GM23248 (cell line): ENCODE measurements around the gene HIF1A. TPM values are rescaled to one million over a fixed set of nuclear protein-coding genes. Genes with fewer than 3 reads are reported as not detected.

Experiments
- DNase-seq: peaks from one replicate; pipeline ENCODE4 v3.0.0-alpha.2; 2015
- H2AFZ ChIP-seq: fragments of 200-600 bp; sonication (generic); 2 replicates; pipeline ENCODE4 v1.6.1; 2016; ENCODE audit warnings: antibody characterized with exemption
- H3F3A ChIP-seq: fragments of 200-600 bp; sonication (generic); 2 replicates; pipeline ENCODE4 v1.6.1; 2016; ENCODE audit warnings: mild to moderate bottlenecking, antibody characterized with exemption, mixed run types; ENCODE audit not compliant: insufficient read depth
- H3K27ac ChIP-seq: fragments of 200-600 bp; sonication (generic); 2 replicates; pipeline ENCODE4 v1.5.1; 2016; ENCODE audit warnings: mild to moderate bottlenecking
- H3K27me3 ChIP-seq: fragments of 200-600 bp; sonication (generic); replicated peaks from 2 replicates; pipeline ENCODE4 v1.6.1; 2016; ENCODE audit warnings: mild to moderate bottlenecking; ENCODE audit not compliant: insufficient read depth
- H3K36me3 ChIP-seq: fragments of 200-600 bp; sonication (generic); 2 replicates; pipeline ENCODE4 v1.6.1; 2016; ENCODE audit warnings: low read depth, mild to moderate bottlenecking
- H3K4me1 ChIP-seq: fragments of 200-600 bp; sonication (generic); 2 replicates; pipeline ENCODE4 v1.6.1; 2016; ENCODE audit warnings: mild to moderate bottlenecking; ENCODE audit not compliant: insufficient read depth
- H3K4me2 ChIP-seq: fragments of 200-600 bp; sonication (generic); one replicate; pipeline ENCODE4 v1.6.1; 2016; ENCODE audit warnings: mild to moderate bottlenecking; ENCODE audit not compliant: unreplicated experiment
- H3K4me3 ChIP-seq: fragments of 200-600 bp; sonication (generic); 2 replicates; pipeline ENCODE4 v1.5.1; 2016; ENCODE audit warnings: mild to moderate bottlenecking
- H3K79me2 ChIP-seq: fragments of 200-600 bp; sonication (generic); 2 replicates; pipeline ENCODE4 v1.6.1; 2016; ENCODE audit warnings: mild to moderate bottlenecking; ENCODE audit not compliant: insufficient read depth
- H3K9ac ChIP-seq: fragments of 200-600 bp; sonication (generic); 2 replicates; pipeline ENCODE4 v1.6.1; 2016; ENCODE audit warnings: mild to moderate bottlenecking
- H3K9me2 ChIP-seq: fragments of 200-600 bp; sonication (generic); 2 replicates; pipeline ENCODE4 v1.6.1; 2016; ENCODE audit warnings: mixed run types, mild to moderate bottlenecking, moderate library complexity; ENCODE audit not compliant: insufficient read depth
- H3K9me3 ChIP-seq: fragments of 200-600 bp; sonication (generic); one replicate; pipeline ENCODE4 v1.6.1; 2017; ENCODE audit warnings: low read depth
- H4K20me1 ChIP-seq: fragments of 200-600 bp; sonication (generic); 2 replicates; pipeline ENCODE4 v1.6.0; 2016; ENCODE audit not compliant: insufficient read depth
- EZH2 ChIP-seq: fragments of 200-600 bp; sonication (generic); IDR thresholded peaks from 2 replicates; pipeline ENCODE4 v1.6.1; 2018; ENCODE audit warnings: antibody characterized with exemption, mild to moderate bottlenecking; ENCODE audit not compliant: insufficient read depth, poor library complexity, severe bottlenecking
- EZH2phosphoT487 ChIP-seq: fragments of 200-600 bp; sonication (generic); IDR thresholded peaks from 2 replicates; pipeline ENCODE4 v1.6.1; 2018; ENCODE audit warnings: antibody characterized with exemption, moderate library complexity, mild to moderate bottlenecking, low read depth; ENCODE audit not compliant: insufficient read depth
- WGBS, 2 experiments: methylation state at CpG; one replicate each; pipeline ENCODE4 v1.1.6; 2015 to 2017; ENCODE audit warnings: low lambda C conversion rate in 2 of 2, low coverage in 1 of 2; ENCODE audit errors: missing lambda C conversion rate in 2 of 2; 5-methylcytosine and 5-hydroxymethylcytosine counted together
- in situ Hi-C: fragments of 300-500 bp; cut with MboI; formaldehyde crosslinking; loops from 2 replicates; pipeline ENCODE4 v1.15.0; 2020
- polyA plus RNA-seq: library from polyadenylated mRNA; unstranded; fragments of >200 nt; fragmentation: Nextera tagmentation; extraction: Ambion mirVana; gene quantifications from 2 replicates; pipeline ENCODE4 v1.2.1, GENCODE V29; 2016
- total RNA-seq: library from RNA; depleted of rRNA; stranded (reverse); fragments of >200 nt; shearing (Covaris generic); gene quantifications from 2 replicates; pipeline ENCODE4 v1.2.3, GENCODE V29; 2014

The HIF1A gene
- total and polyA plus RNA-seq, 2 experiments from 2014 or later = 907 to 1,114 TPM

GRCh38 chr14:61701946-61702345 is 6.6 kb downstream of the HIF1A start:
- no peaks in the 10 kb centered on the region for H3K9me2 ChIP-seq
- peak; percentile 12 for DNase-seq
- peaks cover 50% of the 10 kb centered on the region for H3K36me3 ChIP-seq
- H3K9ac ChIP-seq = peak overlapping the region; percentile 99
- TF ChIP-seq EZH2phosphoT487 (no peak), EZH2 (no peak)
- WGBS, 2 experiments = 74 to 76% methylated on average over 6 to 7 of the region's 7 CpGs
- peaks cover 54% of the 10 kb centered on the region for H4K20me1 ChIP-seq
- no peaks in the 10 kb centered on the region for H3K9me3 ChIP-seq
- no peaks in the 10 kb centered on the region for H3K27me3 ChIP-seq
- no peak overlapping the region for H2AFZ ChIP-seq
- peaks cover 96% of the 10 kb centered on the region for H3F3A ChIP-seq
- H3K4me1 ChIP-seq = peaks cover 43% of the 10 kb centered on the region
- peak overlapping the region; percentile 97 for H3K4me2 ChIP-seq
- peaks cover 100% of the 10 kb centered on the region for H3K79me2 ChIP-seq
- H3K27ac ChIP-seq = peak overlapping the region; percentile 96
- peak overlapping the region; percentile 99 for H3K4me3 ChIP-seq
- in situ Hi-C loops = no loop called here

DNA sequence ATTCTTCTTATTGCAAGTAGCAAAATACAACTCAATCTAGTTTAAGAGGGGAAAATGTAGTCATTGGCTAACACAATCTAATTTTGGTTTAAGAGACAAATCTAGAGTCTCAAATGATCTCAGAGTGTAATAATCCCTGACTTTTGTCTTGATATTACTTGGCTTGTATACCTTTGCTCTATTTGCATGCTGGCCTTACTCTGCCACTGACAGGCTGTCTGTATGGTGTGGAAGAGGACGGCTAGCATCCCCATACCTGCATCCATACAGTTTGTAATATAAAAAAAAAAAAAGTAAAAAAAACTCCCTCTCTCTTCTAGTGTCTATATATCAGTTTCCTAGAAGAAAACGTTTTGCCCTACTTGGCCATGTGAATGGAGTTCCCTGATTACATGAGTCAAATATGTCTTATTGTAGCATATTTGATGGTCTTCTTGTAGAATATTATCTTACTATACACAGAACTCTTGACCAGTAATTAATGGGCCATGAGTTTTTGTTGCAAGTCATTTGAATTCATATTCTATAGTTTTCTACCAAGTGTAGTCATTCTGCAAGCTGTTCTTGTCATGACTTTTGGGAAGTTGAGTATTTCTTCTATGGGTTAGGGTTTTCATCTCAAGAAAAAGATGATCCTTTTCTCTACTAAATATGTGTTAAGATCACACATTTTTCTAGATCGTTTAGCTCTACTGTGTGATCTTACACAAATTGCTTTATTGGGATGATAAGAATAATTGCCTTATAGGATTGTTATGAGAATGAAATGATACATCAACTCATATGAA is 8.2 kb downstream of the HIF1A start:
- 33 to 34% methylated on average over 3 of the region's 3 CpGs for WGBS, 2 experiments
- Histone ChIP-seq H3K9me2 (no peaks in the 10 kb centered on the region), H3K4me1 (peaks cover 43% of the 10 kb centered on the region), H3K27ac (peak overlapping the region; percentile 96), H3K27me3 (no peaks in the 10 kb centered on the region), H3K9me3 (no peaks in the 10 kb centered on the region), H3K36me3 (peaks cover 34% of the 10 kb centered on the region), H4K20me1 (peaks cover 57% of the 10 kb centered on the region), H3F3A (peaks cover 83% of the 10 kb centered on the region), H3K9ac (peak overlapping the region; percentile 99), H3K79me2 (peaks cover 97% of the 10 kb centered on the region), H3K4me3 (peak overlapping the region; percentile 99), H3K4me2 (peak overlapping the region; percentile 97), H2AFZ (no peak overlapping the region)
- peak; percentile 27 for DNase-seq
- TF ChIP-seq EZH2 = no peak
- TF ChIP-seq EZH2phosphoT487 = no peak
- in situ Hi-C loops = no loop called here

GRCh38 chr14:61704554-61704953 is 9.2 kb downstream of the HIF1A start:
- no peak overlapping the region for H2AFZ ChIP-seq
- H3F3A ChIP-seq = peaks cover 83% of the 10 kb centered on the region
- H3K36me3 ChIP-seq = peaks cover 26% of the 10 kb centered on the region
- H3K9me2 ChIP-seq = no peaks in the 10 kb centered on the region
- peaks cover 97% of the 10 kb centered on the region for H3K79me2 ChIP-seq
- peaks cover 66% of the 10 kb centered on the region for H4K20me1 ChIP-seq
- DNase-seq = peak; percentile 48
- peak overlapping the region; percentile 99 for H3K9ac ChIP-seq
- no peak for TF ChIP-seq EZH2
- TF ChIP-seq EZH2phosphoT487 = no peak
- H3K9me3 ChIP-seq = no peaks in the 10 kb centered on the region
- peak overlapping the region; percentile 97 for H3K4me2 ChIP-seq
- WGBS, 2 experiments = 55% methylated on average over 3 of the region's 3 CpGs
- H3K27ac ChIP-seq = peak overlapping the region; percentile 96
- H3K27me3 ChIP-seq = no peaks in the 10 kb centered on the region
- H3K4me1 ChIP-seq = peaks cover 45% of the 10 kb centered on the region
- H3K4me3 ChIP-seq = peak overlapping the region; percentile 99
- in situ Hi-C loops = no loop called here

DNA sequence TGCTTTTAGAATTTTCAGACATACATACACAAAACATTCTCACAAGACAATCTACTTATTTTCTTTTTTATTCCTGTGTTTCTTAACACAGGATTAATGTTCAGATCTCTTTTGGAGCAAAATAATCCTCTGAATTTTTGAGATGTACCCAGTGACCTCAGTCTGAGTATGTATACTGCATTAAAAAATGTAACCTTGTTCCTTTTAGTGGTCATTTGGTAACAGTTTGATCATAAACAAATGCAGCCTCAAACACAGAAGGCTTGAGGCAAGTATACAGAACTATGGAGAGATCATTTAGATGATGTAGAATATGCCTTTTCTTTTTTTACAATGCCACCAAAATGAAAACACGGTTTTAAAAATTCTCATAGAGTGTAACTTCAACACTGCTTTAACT is 9.7 kb downstream of the HIF1A start:
- Histone ChIP-seq H3K27me3 (no peaks in the 10 kb centered on the region), H3K4me1 (peaks cover 49% of the 10 kb centered on the region), H3K36me3 (peaks cover 23% of the 10 kb centered on the region), H3K4me2 (peak overlapping the region; percentile 97), H3K27ac (peak overlapping the region; percentile 96), H4K20me1 (peaks cover 71% of the 10 kb centered on the region), H2AFZ (no peak overlapping the region), H3K79me2 (peaks cover 97% of the 10 kb centered on the region), H3F3A (peaks cover 83% of the 10 kb centered on the region), H3K4me3 (peak overlapping the region; percentile 99), H3K9ac (peak overlapping the region; percentile 99), H3K9me3 (no peaks in the 10 kb centered on the region), H3K9me2 (no peaks in the 10 kb centered on the region)
- WGBS, 2 experiments = 27 to 46% methylated on average over 1 of the region's 1 CpG
- in situ Hi-C loops = no loop called here
- DNase-seq = peak; percentile 33
- no peak for TF ChIP-seq EZH2phosphoT487
- no peak for TF ChIP-seq EZH2
